Endothelial cell of umbilical vein (primary cell): Measurements from ENCODE around the gene TPO. TPM values are rescaled to one million over a fixed set of nuclear protein-coding genes. Genes with fewer than 3 reads are reported as not detected.
A peak's percentile ranks its signal among the peaks of the same experiment; 100 is the strongest.

Experiments
- BruUV-seq: library from RNA; stranded (reverse); fragments of 400-500 nt; replicated peaks from 2 replicates; lab custom pipeline; 2021; lab: Mats Ljungman, UMichigan
- CTCF ChIA-PET: fragments of 300-600, 350-600 bp; sonication (Branson Sonifier 250); formaldehyde crosslinking; loops from one replicate; lab custom pipeline; 2021; ENCODE audit warnings: antibody characterized with exemption, inconsistent platforms; lab: Charles Lee
- POLR2A ChIA-PET: fragments of 300-600, 350-600 bp; sonication (Branson Sonifier 250); formaldehyde crosslinking; loops from one replicate; lab custom pipeline; 2021; ENCODE audit warnings: antibody characterized with exemption, inconsistent platforms; lab: Charles Lee
- DNase-seq: peaks from one replicate; pipeline ENCODE4 v3.0.0-alpha.2; 2011; ENCODE audit warnings: low read depth, low spot score
- FAIRE-seq: peaks from 2 replicates; lab custom pipeline; 2011; peaks lifted over from hg19 to GRCh38; lab: Jason Lieb, UNC
- H2AFZ ChIP-seq: 2 replicates; pipeline ENCODE4 v1.6.0; 2012; ENCODE audit warnings: low read depth, low read length, control low read depth, inconsistent platforms
- H3K27ac ChIP-seq: 2 replicates; pipeline ENCODE4 v1.5.1; 2011; ENCODE audit warnings: low read depth, mild to moderate bottlenecking, control low read depth, low read length, moderate library complexity; ENCODE audit not compliant: insufficient read depth
- H3K27me3 ChIP-seq, 2 experiments: 2 replicates each; pipeline versions ENCODE4 v1.6.0 to v1.6.1; 2011; ENCODE audit warnings: low read length in 2 of 2, mixed read lengths in 1 of 2; ENCODE audit not compliant: control insufficient read depth in 2 of 2, insufficient read depth in 2 of 2
- H3K36me3 ChIP-seq, 2 experiments: 2 replicates in 1 of 2; 3 replicates in 1 of 2; pipeline ENCODE4 v1.5.1; 2011; ENCODE audit warnings: low read length in 2 of 2, mild to moderate bottlenecking in 1 of 2, moderate library complexity in 1 of 2; ENCODE audit not compliant: control insufficient read depth in 2 of 2, insufficient read depth in 2 of 2; ENCODE audit errors: extremely low read depth in 1 of 2
- H3K4me1 ChIP-seq: 3 replicates; pipeline ENCODE4 v1.5.1; 2011; ENCODE audit warnings: mild to moderate bottlenecking, low read length; ENCODE audit not compliant: control insufficient read depth, insufficient read depth; ENCODE audit errors: extremely low read depth
- H3K4me2 ChIP-seq: 2 replicates; pipeline ENCODE4 v1.6.1; 2011; ENCODE audit warnings: low read length, control low read depth, mixed read lengths; ENCODE audit not compliant: insufficient read depth
- H3K4me3 ChIP-seq, 3 experiments: fragments of 200-600 bp in 1 of 3; sonication (generic), shearing (Covaris generic) in 1 of 3; replicated peaks in 1 of 3; 2 replicates each; pipeline ENCODE4 v1.5.1; 2011 to 2016; ENCODE audit warnings: control low read depth in 3 of 3, low read length in 3 of 3, mild to moderate bottlenecking in 2 of 3, inconsistent platforms in 1 of 3, low read depth in 1 of 3, moderate library complexity in 1 of 3; ENCODE audit not compliant: insufficient read depth in 1 of 3
- H3K79me2 ChIP-seq: 2 replicates; pipeline ENCODE4 v1.6.0; 2012; ENCODE audit warnings: low read length, inconsistent platforms; ENCODE audit not compliant: control insufficient read depth, insufficient read depth
- H3K9ac ChIP-seq: replicated peaks from 2 replicates; pipeline ENCODE3; 2011; ENCODE audit warnings: low read length, control low read depth; ENCODE audit not compliant: insufficient read depth; ENCODE audit errors: extremely low read depth
- H3K9me1 ChIP-seq: replicated peaks from 3 replicates; pipeline ENCODE4 v1.6.0; 2011; ENCODE audit warnings: mild to moderate bottlenecking, low read length; ENCODE audit not compliant: control insufficient read depth, insufficient read depth; ENCODE audit errors: extremely low read depth
- H3K9me3 ChIP-seq: replicated peaks from 2 replicates; pipeline ENCODE4 v1.5.1; 2012; ENCODE audit warnings: low read length, inconsistent platforms; ENCODE audit not compliant: control insufficient read depth, insufficient read depth
- H4K20me1 ChIP-seq: replicated peaks from 2 replicates; pipeline ENCODE3; 2011; ENCODE audit warnings: mild to moderate bottlenecking, low read length; ENCODE audit not compliant: control insufficient read depth, insufficient read depth; ENCODE audit errors: extremely low read depth
- FOS ChIP-seq: IDR thresholded peaks from 2 replicates; pipeline ENCODE4 v1.6.1; 2011; ENCODE audit warnings: mild to moderate bottlenecking, low read length, moderate library complexity, borderline replicate concordance; ENCODE audit not compliant: insufficient read depth
- GATA2 ChIP-seq: IDR thresholded peaks from 2 replicates; pipeline ENCODE4 v1.7.0; 2011; ENCODE audit warnings: low read depth, mild to moderate bottlenecking, moderate library complexity, mixed read lengths, low read length; ENCODE audit not compliant: insufficient read length, insufficient read depth
- JUN ChIP-seq: IDR thresholded peaks from 2 replicates; pipeline ENCODE4 v1.6.1; 2011; ENCODE audit warnings: borderline replicate concordance, low read depth; ENCODE audit not compliant: insufficient read length, insufficient read depth
- MYC ChIP-seq: IDR thresholded peaks from one replicate; pipeline ENCODE4 v1.6.1; 2011; ENCODE audit warnings: mild to moderate bottlenecking, low read depth, low read length
- POLR2A ChIP-seq: IDR thresholded peaks from 2 replicates; pipeline ENCODE4 v1.6.1; 2012; ENCODE audit warnings: low read depth, mild to moderate bottlenecking, control low read depth, low read length
- POLR2AphosphoS5 ChIP-seq: IDR thresholded peaks from 2 replicates; pipeline ENCODE4 v1.6.1; 2012; ENCODE audit warnings: low read depth, mild to moderate bottlenecking, control low read depth, low read length, moderate library complexity; ENCODE audit not compliant: insufficient read depth
- dilution Hi-C: fragments of 300-500 bp; cut with MboI; formaldehyde crosslinking; loops from one replicate; pipeline ENCODE4 v1.15.0; 2019; ENCODE audit warnings: low sequenced_read_pairs; ENCODE audit not compliant: extremely low pct_ligation_motif_present
- intact Hi-C: fragments of 100-400 bp; cut with micrococcal nuclease; formaldehyde crosslinking; loops from one replicate; pipeline ENCODE4 v1.10.0; 2022
- polyA plus RNA-seq, 4 experiments: library from polyadenylated mRNA; depleted of rRNA in 3 of 4; stranded (reverse) in 3 of 4; unstranded in 1 of 4; fragments of >200 nt; gene quantifications; 2 replicates each; pipeline versions ENCODE4 v1.2.1 to v1.2.3, GENCODE V29; 2011 to 2012; ENCODE audit warnings: missing spikeins in 1 of 4
- total RNA-seq: library from RNA; stranded (reverse); gene quantifications from 2 replicates; pipeline ENCODE4 v1.2.3, GENCODE V29; 2021
- TF ChIP-seq, protein P1 (sequence below), 2 donors: IDR thresholded peaks; 1 replicate in 1 of 2; 2 replicates in 1 of 2; pipeline ENCODE4 v1.5.1; 2011; ENCODE audit warnings: low read length in 2 of 2, mild to moderate bottlenecking in 2 of 2, moderate library complexity in 2 of 2, control low read depth in 1 of 2, inconsistent platforms in 1 of 2, low read depth in 1 of 2; ENCODE audit not compliant: insufficient read depth in 1 of 2; ENCODE audit errors: extremely low read depth in 1 of 2

TPO gene
- total and polyA plus RNA-seq, 2 donors (not counting 3 experiments of a cell fraction or from before 2014, with no cell fraction given): not detected

DNA sequence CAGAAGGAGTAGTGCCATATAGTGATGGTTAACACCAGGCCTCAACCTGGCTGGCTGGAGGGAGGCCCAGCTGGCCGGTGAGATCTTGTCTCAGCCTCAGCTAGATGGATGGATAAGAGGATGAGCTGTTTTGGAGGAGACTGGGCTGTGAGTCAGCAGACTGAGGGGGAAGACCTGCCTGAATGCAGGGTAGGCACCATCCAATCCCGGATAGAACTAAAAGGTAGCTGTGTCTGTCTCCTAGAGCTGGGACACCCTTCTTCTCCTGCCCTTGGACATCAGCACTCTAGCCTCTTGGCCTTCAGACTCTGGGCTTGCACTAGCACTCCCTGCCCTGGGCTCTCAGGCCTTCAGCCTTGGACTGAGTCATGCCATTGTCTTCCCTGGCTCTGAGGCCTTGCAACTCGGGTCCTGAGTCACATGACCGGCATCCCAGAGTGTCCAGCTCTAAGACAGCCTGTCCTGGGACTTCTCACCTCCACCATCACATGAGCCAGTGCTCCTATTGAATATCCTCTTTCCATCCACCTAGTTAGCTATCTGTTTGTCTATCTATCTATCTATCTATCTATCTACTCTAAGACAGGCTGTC lies 131.3 kb downstream of the TPO start:
- H3K4me3 ChIP-seq: no peak overlapping the region
- no peak overlapping the region for H3K27ac ChIP-seq
- dilution Hi-C loops: no loop called here
- H3K36me3 ChIP-seq: no peaks in the 10 kb centered on the region
- no peak overlapping the region for H2AFZ ChIP-seq
- H3K4me2 ChIP-seq: no peak overlapping the region
- H3K4me1 ChIP-seq: no peaks in the 10 kb centered on the region
- H3K79me2 ChIP-seq: no peaks in the 10 kb centered on the region
- H4K20me1 ChIP-seq: no peaks in the 10 kb centered on the region
- no peaks in the 10 kb centered on the region for H3K9me3 ChIP-seq
- H3K9me1 ChIP-seq: no peaks in the 10 kb centered on the region
- no TSS peak for BruUV-seq
- no peak overlapping the region for H3K9ac ChIP-seq
- FAIRE-seq (peak; percentile 76), DNase-seq (no peak)
- ChIA-PET POLR2A (no interaction called here), CTCF (interaction anchor here (1.0 to 1.6 kb wide), 5 partner anchors 9 to 1298 kb away, joined by 3 to 5 read pairs (median 4); no protein-coding TSS in a partner anchor)
- TF ChIP-seq FOS (peak; percentile 34), MYC (no peak), GATA2 (no peak), POLR2AphosphoS5 (no peak), POLR2A (no peak), JUN (no peak)
- TF ChIP-seq, protein P1, sequence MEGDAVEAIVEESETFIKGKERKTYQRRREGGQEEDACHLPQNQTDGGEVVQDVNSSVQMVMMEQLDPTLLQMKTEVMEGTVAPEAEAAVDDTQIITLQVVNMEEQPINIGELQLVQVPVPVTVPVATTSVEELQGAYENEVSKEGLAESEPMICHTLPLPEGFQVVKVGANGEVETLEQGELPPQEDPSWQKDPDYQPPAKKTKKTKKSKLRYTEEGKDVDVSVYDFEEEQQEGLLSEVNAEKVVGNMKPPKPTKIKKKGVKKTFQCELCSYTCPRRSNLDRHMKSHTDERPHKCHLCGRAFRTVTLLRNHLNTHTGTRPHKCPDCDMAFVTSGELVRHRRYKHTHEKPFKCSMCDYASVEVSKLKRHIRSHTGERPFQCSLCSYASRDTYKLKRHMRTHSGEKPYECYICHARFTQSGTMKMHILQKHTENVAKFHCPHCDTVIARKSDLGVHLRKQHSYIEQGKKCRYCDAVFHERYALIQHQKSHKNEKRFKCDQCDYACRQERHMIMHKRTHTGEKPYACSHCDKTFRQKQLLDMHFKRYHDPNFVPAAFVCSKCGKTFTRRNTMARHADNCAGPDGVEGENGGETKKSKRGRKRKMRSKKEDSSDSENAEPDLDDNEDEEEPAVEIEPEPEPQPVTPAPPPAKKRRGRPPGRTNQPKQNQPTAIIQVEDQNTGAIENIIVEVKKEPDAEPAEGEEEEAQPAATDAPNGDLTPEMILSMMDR (IDR thresholded peaks at IDR 0.05; ENCODE audit: extremely low read depth in 1 of 2, insufficient read depth in 1 of 2, low read depth in 1 of 2, low read length in 2 of 2): no peak
- intact Hi-C loops: no loop called here
- no peaks in the 10 kb centered on the region for H3K27me3 ChIP-seq
